Retina (tissue), 1 donor: ENCODE measurements around the gene AMN.

Source experiments
- DNase-seq: peaks from one replicate; pipeline ENCODE4 v3.0.0-alpha.2; 2016

The AMN gene

GRCh38 chr14:102899516-102899900 is 23.0 kb upstream of the AMN start:
- no peak for DNase-seq

- no peak for DNase-seq
These were observed 21.6 kb upstream of the AMN start for GRCh38 chr14:102900631-102901571.

GRCh38 chr14:102901633-102902032 is 20.8 kb upstream of the AMN start:
- no peak for DNase-seq

- DNase-seq: no peak
These were observed 20.4 kb upstream of the AMN start for GRCh38 chr14:102902086-102902485.

GRCh38 chr14:102902523-102903247 is 19.8 kb upstream of the AMN start:
- peak; percentile 9 for DNase-seq

- no peak for DNase-seq
These were observed 19.1 kb upstream of the AMN start for GRCh38 chr14:102903248-102903888.

GRCh38 chr14:102903889-102904512 is 18.5 kb upstream of the AMN start:
- no peak for DNase-seq

GRCh38 chr14:102905116-102906108 is 17.1 kb upstream of the AMN start:
- no peak for DNase-seq

- no peak for DNase-seq
These were observed 15.7 kb upstream of the AMN start for GRCh38 chr14:102906616-102907302.

GRCh38 chr14:102907303-102907844 is 15.1 kb upstream of the AMN start:
- DNase-seq: no peak

- no peak for DNase-seq
These were observed 14.3 kb upstream of the AMN start for GRCh38 chr14:102907980-102908730.

GRCh38 chr14:102908766-102909455 is 13.6 kb upstream of the AMN start:
- peak; percentile 63 for DNase-seq

GRCh38 chr14:102909462-102909861 is 13.0 kb upstream of the AMN start:
- DNase-seq: no peak

GRCh38 chr14:102909911-102910310 is 12.6 kb upstream of the AMN start:
- no peak for DNase-seq

GRCh38 chr14:102910442-102910841 is 12.0 kb upstream of the AMN start:
- DNase-seq: peak; percentile 27

GRCh38 chr14:102911541-102911951 is 10.9 kb upstream of the AMN start:
- DNase-seq: no peak

GRCh38 chr14:102911991-102912761 is 10.3 kb upstream of the AMN start:
- DNase-seq: no peak
